ENCODE results near the gene PSMD4.

DNA sequence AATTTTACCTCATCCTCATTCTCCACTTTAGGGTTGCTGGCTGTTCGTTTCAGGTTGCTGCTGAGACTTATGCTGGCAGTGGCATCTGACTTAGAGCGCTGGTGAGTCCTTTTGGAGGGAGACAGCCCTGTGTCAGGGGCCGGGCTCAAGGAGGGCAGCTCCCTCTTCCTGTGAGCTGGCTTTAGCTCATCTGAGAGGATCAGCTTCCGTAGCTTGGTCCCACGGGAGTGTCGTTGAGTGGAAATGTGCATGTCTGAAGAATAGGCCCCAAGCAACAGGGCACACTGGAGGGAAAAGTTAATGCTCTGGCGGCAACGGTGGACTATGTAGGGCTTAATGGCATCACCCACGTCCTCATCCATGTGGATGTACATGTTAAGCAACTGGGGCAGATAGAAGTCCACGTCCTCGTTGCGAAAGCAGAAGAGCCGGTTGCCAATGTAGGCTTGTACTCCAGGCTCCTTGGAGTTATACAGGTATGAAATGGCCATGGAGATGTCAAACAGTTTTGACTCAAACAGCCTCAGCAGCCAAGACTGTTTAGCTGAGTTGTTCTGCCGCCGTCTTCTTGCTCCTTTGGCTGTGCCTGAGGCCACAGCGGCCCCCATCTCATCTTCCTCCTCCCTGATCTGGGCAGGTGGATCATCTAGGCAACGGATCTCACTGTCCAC is 61.2 kb downstream of the PSMD4 start:
- TF ChIP-seq, protein P1, sequence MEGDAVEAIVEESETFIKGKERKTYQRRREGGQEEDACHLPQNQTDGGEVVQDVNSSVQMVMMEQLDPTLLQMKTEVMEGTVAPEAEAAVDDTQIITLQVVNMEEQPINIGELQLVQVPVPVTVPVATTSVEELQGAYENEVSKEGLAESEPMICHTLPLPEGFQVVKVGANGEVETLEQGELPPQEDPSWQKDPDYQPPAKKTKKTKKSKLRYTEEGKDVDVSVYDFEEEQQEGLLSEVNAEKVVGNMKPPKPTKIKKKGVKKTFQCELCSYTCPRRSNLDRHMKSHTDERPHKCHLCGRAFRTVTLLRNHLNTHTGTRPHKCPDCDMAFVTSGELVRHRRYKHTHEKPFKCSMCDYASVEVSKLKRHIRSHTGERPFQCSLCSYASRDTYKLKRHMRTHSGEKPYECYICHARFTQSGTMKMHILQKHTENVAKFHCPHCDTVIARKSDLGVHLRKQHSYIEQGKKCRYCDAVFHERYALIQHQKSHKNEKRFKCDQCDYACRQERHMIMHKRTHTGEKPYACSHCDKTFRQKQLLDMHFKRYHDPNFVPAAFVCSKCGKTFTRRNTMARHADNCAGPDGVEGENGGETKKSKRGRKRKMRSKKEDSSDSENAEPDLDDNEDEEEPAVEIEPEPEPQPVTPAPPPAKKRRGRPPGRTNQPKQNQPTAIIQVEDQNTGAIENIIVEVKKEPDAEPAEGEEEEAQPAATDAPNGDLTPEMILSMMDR (IDR thresholded peaks at IDR 0.05): no peak
- TF ChIP-seq POLR2A (IDR thresholded peaks at IDR 0.05): no peak
